ENCODE measurements around the gene M1AP. TPM values are rescaled to one million over a fixed set of nuclear protein-coding genes. Genes with fewer than 3 reads are reported as not detected.

M1AP gene
- total RNA-seq, 1 experiment from 2014 or later: 7.6 TPM

GRCh38 chr2:74530239-74531187, 117.6 kb downstream of the M1AP start:
- no peak overlapping the region for H3K18ac ChIP-seq (ENCODE audit: insufficient read length, low read depth, low read length)
- no peak for TF ChIP-seq CTCF (conservative IDR thresholded peaks at IDR 0.05)
- H2BK15ac ChIP-seq (ENCODE audit: low read depth, low read length): no peak overlapping the region
- peaks cover 15% of the 10 kb centered on the region for H3K23me2 ChIP-seq (ENCODE audit: insufficient read length, low read depth, low read length, poor library complexity, severe bottlenecking)
- no peak overlapping the region for H3T11ph ChIP-seq (ENCODE audit: low read length)
- Mint-ChIP-seq H3K27ac (no peak overlapping the region), H3K4me3 (peak overlapping the region; percentile 98 to 99), H3K9me3 (no peaks in the 10 kb centered on the region; a peak in 1 of 5 replicates), H3K27me3 (ENCODE audit: low read depth) (peaks cover 2% of the 10 kb centered on the region; the same call in 1 of the 2 replicates), H3K36me3 (ENCODE audit: insufficient read depth in 1 of 3, low read depth in 3 of 3) (peaks cover 30 to 64% (median 47%) of the 10 kb centered on the region in 3 experiments), H3K4me1 (peaks cover 17 to 22% of the 10 kb centered on the region in 2 experiments)
- no peak overlapping the region for H2AK5ac ChIP-seq (ENCODE audit: insufficient read length, low read length)
- H3K79me1 ChIP-seq (ENCODE audit: insufficient read depth, low read depth, low read length, poor library complexity, severe bottlenecking): peaks cover 4% of the 10 kb centered on the region
- no peak overlapping the region; the same call in 1 of the 2 replicates for H3K14ac ChIP-seq (ENCODE audit: insufficient read depth, low read length)
- H4K91ac ChIP-seq (ENCODE audit: insufficient read length, low read depth, low read length): no peak overlapping the region
- no peak overlapping the region for H4K8ac ChIP-seq (replicated peaks; ENCODE audit: insufficient read length, low read depth, low read length)
- peaks cover 4% of the 10 kb centered on the region; the same call in 1 of the 2 replicates for H3K4me1 ChIP-seq (ENCODE audit: insufficient read depth, low read length)
- DNase-seq: peak; percentile 53
- no peaks in the 10 kb centered on the region for H3K27me3 ChIP-seq (ENCODE audit: insufficient read depth, low read length)
- no peak overlapping the region for H2BK5ac ChIP-seq (ENCODE audit: insufficient read length, low read length)
- WGBS (ENCODE audit: extremely low coverage, insufficient read length, low lambda C conversion rate): no CpG with 5 or more reads among the region's 54 CpGs
- H2AFZ ChIP-seq (ENCODE audit: low read length): no peak overlapping the region
- no peak overlapping the region for H3K27ac ChIP-seq (ENCODE audit: insufficient read length, low read depth, low read length)
- no peak overlapping the region for H2BK120ac ChIP-seq (ENCODE audit: low read depth, low read length, poor library complexity, severe bottlenecking)
- H3K4ac ChIP-seq (ENCODE audit: low read depth, low read length): no peak overlapping the region
- H3K9me3 ChIP-seq (ENCODE audit: control insufficient read depth, low read depth, low read length): no peaks in the 10 kb centered on the region
- peaks cover 4% of the 10 kb centered on the region; the same call in 1 of the 2 replicates for H3K79me2 ChIP-seq (ENCODE audit: insufficient read depth, low read length)
- H3K4me2 ChIP-seq (ENCODE audit: insufficient read depth, insufficient read length, low read length): peak overlapping the region; percentile 83
- no peak overlapping the region for H2BK12ac ChIP-seq (ENCODE audit: insufficient read length, low read depth, low read length)
- H4K5ac ChIP-seq (ENCODE audit: insufficient read length, low read depth, low read length): no peak overlapping the region
- peak overlapping the region; percentile 57 for H3K9ac ChIP-seq (ENCODE audit: extremely low read depth, insufficient read length, low read length)
- H2BK20ac ChIP-seq (ENCODE audit: low read depth, low read length, poor library complexity, severe bottlenecking): no peak overlapping the region
- H3K23ac ChIP-seq (ENCODE audit: insufficient read length, low read depth, low read length): no peak overlapping the region
- H4K20me1 ChIP-seq (ENCODE audit: control insufficient read depth, insufficient read depth, insufficient read length): no peaks in the 10 kb centered on the region
- no peak overlapping the region for H3K56ac ChIP-seq (ENCODE audit: insufficient read length, low read depth, low read length)
